IMR-90 (cell line): ENCODE measurements around the gene ATP9B.

Experiments used
- BHLHE40 ChIP-seq: fragments of 150-350 bp; IDR thresholded peaks from 2 replicates; pipeline ENCODE4 v1.6.1; 2016; ENCODE audit warnings: mild to moderate bottlenecking, low read depth, low read length
- CHD1 ChIP-seq: IDR thresholded peaks from 2 replicates; pipeline ENCODE4 v1.6.1; 2012; ENCODE audit warnings: low read depth, low read length, improper control_type of control experiment
- CTCF ChIP-seq: conservative IDR thresholded peaks from 2 replicates; pipeline ENCODE4 v1.5.1; 2012; ENCODE audit warnings: mild to moderate bottlenecking, low read depth, low read length, improper control_type of control experiment
- FOS ChIP-seq: fragments of 150-350 bp; IDR thresholded peaks from 2 replicates; pipeline ENCODE4 v1.6.1; 2016; ENCODE audit warnings: low read depth, low read length
- MAFK ChIP-seq: IDR thresholded peaks from 2 replicates; pipeline ENCODE4 v1.6.1; 2012; ENCODE audit warnings: low read depth, low read length, improper control_type of control experiment
- MAZ ChIP-seq: IDR thresholded peaks from 2 replicates; pipeline ENCODE4 v1.6.1; 2012; ENCODE audit warnings: low read depth, mild to moderate bottlenecking, low read length, improper control_type of control experiment, moderate library complexity, borderline replicate concordance
- MXI1 ChIP-seq: IDR thresholded peaks from 2 replicates; pipeline ENCODE4 v1.6.1; 2012; ENCODE audit warnings: low read depth, mild to moderate bottlenecking, low read length, moderate library complexity, borderline replicate concordance
- POLR2A ChIP-seq: IDR thresholded peaks from 2 replicates; pipeline ENCODE4 v1.6.1; 2012; ENCODE audit warnings: mild to moderate bottlenecking, low read depth, low read length
- RAD21 ChIP-seq: IDR thresholded peaks from 2 replicates; pipeline ENCODE4 v1.6.1; 2012; ENCODE audit warnings: low read length, improper control_type of control experiment
- RFX5 ChIP-seq: IDR thresholded peaks from 2 replicates; pipeline ENCODE4 v1.8.0; 2012; ENCODE audit warnings: low read depth, mild to moderate bottlenecking, low read length, moderate library complexity
- SMC3 ChIP-seq: fragments of 150-350 bp; IDR thresholded peaks from 2 replicates; pipeline ENCODE4 v1.6.1; 2016; ENCODE audit warnings: low read depth, mild to moderate bottlenecking, antibody characterized with exemption, low read length, moderate library complexity
- USF2 ChIP-seq: fragments of 150-350 bp; IDR thresholded peaks from 2 replicates; pipeline ENCODE4 v1.6.1; 2017; ENCODE audit warnings: mild to moderate bottlenecking, antibody characterized with exemption, low read length, low read depth

GRCh38 chr18:79373736-79374135, 304.5 kb downstream of the ATP9B start:
- TF ChIP-seq CTCF = no peak
- no peak for TF ChIP-seq USF2
- no peak for TF ChIP-seq SMC3
- TF ChIP-seq RFX5 = no peak
- TF ChIP-seq POLR2A = no peak
- TF ChIP-seq CHD1 = no peak
- TF ChIP-seq MXI1 = no peak
- TF ChIP-seq FOS = no peak
- no peak for TF ChIP-seq MAFK
- no peak for TF ChIP-seq RAD21
- TF ChIP-seq BHLHE40 = no peak
- TF ChIP-seq MAZ = no peak
